HCT116 (cell line): Measurements from ENCODE around the gene RPS6KA2. TPM values are rescaled to one million over a fixed set of nuclear protein-coding genes. Genes with fewer than 3 reads are reported as not detected.

Experiments used
- ATAC-seq: fragments of 200-7000 bp; cut with Tn5 transposase; 2 replicates; pipeline ENCODE4 v1.9.1; 2020; ENCODE audit warnings: mild to moderate bottlenecking, moderate library complexity
- BruUV-seq: library from RNA; stranded (reverse); fragments of 400-500 nt; replicated peaks from 2 replicates; lab custom pipeline; 2021; lab: Mats Ljungman, UMichigan
- CTCF ChIA-PET: fragments of 300-600 bp; sonication (Branson Sonifier 250); formaldehyde crosslinking; loops from one replicate; lab custom pipeline; 2021; ENCODE audit warnings: antibody characterized with exemption; lab: Charles Lee
- POLR2A ChIA-PET: fragments of 300-600, 350-600 bp; sonication (Branson Sonifier 250); formaldehyde crosslinking; loops from one replicate; lab custom pipeline; 2021; ENCODE audit warnings: antibody characterized with exemption; lab: Charles Lee
- RAD21 ChIA-PET, 2 experiments: fragments of 300-600 bp; sonication (Branson Sonifier 250); formaldehyde crosslinking; loops; one replicate each; lab custom pipeline; 2023; ENCODE audit warnings: low total read pairs in 2 of 2; ENCODE audit not compliant: uncharacterized antibody in 2 of 2, unreplicated experiment in 2 of 2, low non-redundant PET in 1 of 2; lab: Charles Lee
- DNase-seq: peaks from one replicate; pipeline ENCODE4 v3.0.0-alpha.2; 2010; ENCODE audit warnings: low read depth, low spot score
- H2AFZ ChIP-seq: fragments of 200-600 bp; shearing (Covaris generic), sonication (generic); 2 replicates; pipeline ENCODE4 v1.6.1; 2017; ENCODE audit warnings: low read depth, mixed run types, mixed read lengths, antibody characterized with exemption, low read length; ENCODE audit not compliant: poor library complexity, severe bottlenecking
- H3K27ac ChIP-seq: 2 replicates; pipeline ENCODE4 v1.5.1; 2012; ENCODE audit warnings: low read depth, low read length
- H3K27me3 ChIP-seq: fragments of 200-600 bp; sonication (generic); 2 replicates; pipeline ENCODE4 v1.6.1; 2016; ENCODE audit warnings: mixed run types, low read length, mixed read lengths; ENCODE audit not compliant: insufficient read depth
- H3K36me3 ChIP-seq, 2 experiments: fragments of 200-500 bp in 1 of 2; fragments of 200-600 bp in 1 of 2; sonication (Bioruptor generic) in 1 of 2; sonication (generic) in 1 of 2; 2 replicates each; pipeline versions ENCODE4 v1.5.1 to v1.6.1; 2014 to 2016; ENCODE audit warnings: low read length in 2 of 2, inconsistent platforms in 1 of 2, mixed read lengths in 1 of 2, mixed run types in 1 of 2; ENCODE audit not compliant: insufficient read depth in 2 of 2, control insufficient read depth in 1 of 2
- H3K4me1 ChIP-seq, 2 experiments: fragments of 200-600 bp in 1 of 2; sonication (generic) in 1 of 2; 2 replicates each; pipeline versions ENCODE4 v1.5.1 to v1.6.1; 2012 to 2017; ENCODE audit warnings: low read length in 2 of 2, inconsistent platforms in 1 of 2, mild to moderate bottlenecking in 1 of 2, mixed read lengths in 1 of 2, mixed run types in 1 of 2, moderate library complexity in 1 of 2; ENCODE audit not compliant: insufficient read depth in 2 of 2, control insufficient read depth in 1 of 2
- H3K4me2 ChIP-seq: fragments of 200-600 bp; sonication (generic); 2 replicates; pipeline ENCODE4 v1.6.1; 2017; ENCODE audit warnings: mixed run types, low read length, mixed read lengths
- H3K4me3 ChIP-seq, 2 experiments: fragments of 200-600 bp in 1 of 2; sonication (generic) in 1 of 2; replicated peaks in 1 of 2; 2 replicates each; pipeline ENCODE4 v1.5.1; 2011 to 2016; ENCODE audit warnings: low read length in 2 of 2, control low read depth in 1 of 2, low read depth in 1 of 2, mild to moderate bottlenecking in 1 of 2, mixed read lengths in 1 of 2, mixed run types in 1 of 2
- H3K79me2 ChIP-seq: fragments of 200-600 bp; sonication (generic); 2 replicates; pipeline ENCODE4 v1.6.1; 2017; ENCODE audit warnings: mild to moderate bottlenecking, mixed run types, low read length, moderate library complexity, mixed read lengths; ENCODE audit not compliant: insufficient read depth
- H3K9ac ChIP-seq: fragments of 200-600 bp; sonication (generic); 2 replicates; pipeline ENCODE4 v1.6.1; 2016; ENCODE audit warnings: low read length, mixed read lengths
- H3K9me2 ChIP-seq: fragments of 200-600 bp; sonication (generic), shearing (Covaris generic); 2 replicates; pipeline ENCODE4 v1.6.1; 2017; ENCODE audit warnings: mixed run types, mild to moderate bottlenecking, moderate library complexity; ENCODE audit not compliant: insufficient read depth
- H3K9me3 ChIP-seq, 2 experiments: fragments of 200-500 bp in 1 of 2; fragments of 200-600 bp in 1 of 2; sonication (Bioruptor generic) in 1 of 2; sonication (generic) in 1 of 2; 2 replicates each; pipeline ENCODE4 v1.6.1; 2014 to 2017; ENCODE audit warnings: low read length in 2 of 2, mixed read lengths in 2 of 2, inconsistent platforms in 1 of 2, low read depth in 1 of 2, mild to moderate bottlenecking in 1 of 2, mixed run types in 1 of 2, moderate library complexity in 1 of 2; ENCODE audit not compliant: control insufficient read depth in 1 of 2, insufficient read depth in 1 of 2
- H4K20me1 ChIP-seq: fragments of 200-600 bp; sonication (generic), shearing (Covaris generic); 2 replicates; pipeline ENCODE4 v1.6.1; 2017; ENCODE audit warnings: mixed run types, mild to moderate bottlenecking, moderate library complexity; ENCODE audit not compliant: insufficient read depth
- CEBPB ChIP-seq: IDR thresholded peaks from 2 replicates; pipeline ENCODE4 v1.6.1; 2012; ENCODE audit warnings: low read depth
- EGR1 ChIP-seq: IDR thresholded peaks from 2 replicates; pipeline ENCODE4 v1.6.1; 2012; ENCODE audit warnings: low read depth
- EZH2 ChIP-seq: fragments of 200-600 bp; sonication (generic); IDR thresholded peaks from 2 replicates; pipeline ENCODE4 v1.6.1; 2017; ENCODE audit warnings: antibody characterized with exemption, mixed run types
- EZH2phosphoT487 ChIP-seq: fragments of 200-600 bp; IDR thresholded peaks from 2 replicates; pipeline ENCODE4 v1.6.1; 2018; ENCODE audit warnings: antibody characterized with exemption, borderline replicate concordance
- FOSL1 ChIP-seq: IDR thresholded peaks from 2 replicates; pipeline ENCODE4 v1.6.1; 2012; ENCODE audit warnings: low read depth
- RAD21 ChIP-seq: IDR thresholded peaks from 2 replicates; pipeline ENCODE4 v1.6.1; 2012; ENCODE audit warnings: low read depth, mild to moderate bottlenecking
- REST ChIP-seq: IDR thresholded peaks from 2 replicates; pipeline ENCODE4 v1.6.1; 2012; ENCODE audit warnings: low read depth
- SP1 ChIP-seq: IDR thresholded peaks from 2 replicates; pipeline ENCODE4 v1.6.1; 2012; ENCODE audit warnings: low read depth
- ZBTB33 ChIP-seq: IDR thresholded peaks from 2 replicates; pipeline ENCODE4 v1.6.1; 2011; ENCODE audit warnings: mild to moderate bottlenecking, low read length, moderate library complexity; ENCODE audit not compliant: insufficient replicate concordance; ENCODE audit errors: extremely low read depth
- ZFX ChIP-seq: fragments of 450-650 bp; IDR thresholded peaks from 2 replicates; pipeline ENCODE4 v1.6.1; 2017
- ZNF274 ChIP-seq: fragments of 200-500 bp; sonication (Bioruptor generic); IDR thresholded peaks from 2 replicates; pipeline ENCODE4 v1.6.1; 2014; ENCODE audit warnings: mild to moderate bottlenecking, low read depth, low read length, inconsistent platforms
- intact Hi-C: fragments of 100-400 bp; cut with micrococcal nuclease; formaldehyde crosslinking; loops from 2 replicates; pipeline ENCODE4 v1.10.0; 2022
- total RNA-seq: library from RNA; stranded (reverse); gene quantifications from one replicate; pipeline ENCODE4 v1.2.1, GENCODE V29; 2021; ENCODE audit not compliant: unreplicated experiment

Gene RPS6KA2
- total RNA-seq, 1 experiment from 2014 or later: 8.5 TPM

GRCh38 chr6:166394036-166394892, 232.8 kb downstream of the RPS6KA2 start:
- no peaks in the 10 kb centered on the region for H3K27me3 ChIP-seq
- H3K79me2 ChIP-seq: no peaks in the 10 kb centered on the region
- H3K4me1 ChIP-seq: no peaks in the 10 kb centered on the region
- no peaks in the 10 kb centered on the region for H3K36me3 ChIP-seq
- no peak overlapping the region for H2AFZ ChIP-seq
- no peaks in the 10 kb centered on the region for H3K9me2 ChIP-seq
- no TSS peak for BruUV-seq
- intact Hi-C loops: no loop called here
- H3K4me3 ChIP-seq: no peak overlapping the region
- no peak for TF ChIP-seq FOSL1
- TF ChIP-seq SP1: no peak
- no peak for TF ChIP-seq EZH2
- no peak for TF ChIP-seq EZH2phosphoT487
- TF ChIP-seq RAD21: no peak
- ATAC-seq: no peak
- H3K4me2 ChIP-seq: no peak overlapping the region
- H3K9ac ChIP-seq: no peak overlapping the region
- no peak for DNase-seq
- ChIA-PET RAD21 (no interaction called here), CTCF (no interaction called here), POLR2A (no interaction called here)
- no peaks in the 10 kb centered on the region for H4K20me1 ChIP-seq
- no peaks in the 10 kb centered on the region for H3K9me3 ChIP-seq
- no peak overlapping the region for H3K27ac ChIP-seq

GRCh38 chr6:166393535-166393823, 233.6 kb downstream of the RPS6KA2 start:
- Histone ChIP-seq H3K4me2 (no peak overlapping the region), H3K4me1 (no peaks in the 10 kb centered on the region), H4K20me1 (no peaks in the 10 kb centered on the region), H2AFZ (no peak overlapping the region), H3K9me3 (no peaks in the 10 kb centered on the region), H3K9me2 (no peaks in the 10 kb centered on the region), H3K9ac (no peak overlapping the region), H3K27me3 (no peaks in the 10 kb centered on the region), H3K79me2 (no peaks in the 10 kb centered on the region), H3K4me3 (no peak overlapping the region), H3K27ac (no peak overlapping the region), H3K36me3 (no peaks in the 10 kb centered on the region)
- BruUV-seq: no TSS peak
- ChIA-PET RAD21 (no interaction called here), POLR2A (no interaction called here), CTCF (interaction anchor here (2.3 kb wide), 1 partner anchor 7 kb away, joined by 9 read pairs; no protein-coding TSS in a partner anchor)
- DNase-seq: no peak
- TF ChIP-seq ZNF274: no peak
- no peak for TF ChIP-seq FOSL1
- no peak for TF ChIP-seq ZBTB33
- no peak for TF ChIP-seq CEBPB
- TF ChIP-seq REST: no peak
- no peak for TF ChIP-seq EGR1
- no peak for TF ChIP-seq ZFX
- ATAC-seq: no peak
- intact Hi-C loops: no loop called here
